Stimulated activated CD8-positive, alpha-beta memory T cell treated with anti-CD3 and anti-CD28 coated beads, Interleukin-7, amount 100 ng/mL, for 24 hours (primary cell): ENCODE measurements around the gene DOCK4.
"Not testable (repeated sequence)": the region's sequence is repeated elsewhere in the genome, so short reads cannot be mapped to it uniquely, and the experiment has no call there.

Source experiments
- DNase-seq: peaks from one replicate; pipeline ENCODE4 v3.0.0-alpha.2; 2020; ENCODE audit warnings: low read depth

The DOCK4 gene

GRCh38 chr7:112132051-112132694, 74.0 kb downstream of the DOCK4 start:
- no peak for DNase-seq

- no peak for DNase-seq
These were observed 75.3 kb downstream of the DOCK4 start for GRCh38 chr7:112130729-112131410.

GRCh38 chr7:112129655-112130323, 76.4 kb downstream of the DOCK4 start:
- DNase-seq: no peak

GRCh38 chr7:112128461-112129425, 77.5 kb downstream of the DOCK4 start:
- not testable (repeated sequence) for DNase-seq

GRCh38 chr7:112128041-112128440, 78.2 kb downstream of the DOCK4 start:
- not testable (repeated sequence) for DNase-seq

GRCh38 chr7:112125250-112125649, 80.9 kb downstream of the DOCK4 start:
- no peak for DNase-seq

- no peak for DNase-seq
These were observed 82.0 kb downstream of the DOCK4 start for GRCh38 chr7:112124061-112124766.

GRCh38 chr7:112122798-112123197, 83.4 kb downstream of the DOCK4 start:
- no peak for DNase-seq

- no peak for DNase-seq
These were observed 84.1 kb downstream of the DOCK4 start for GRCh38 chr7:112122144-112122543.

- DNase-seq: no peak
These were observed 84.9 kb downstream of the DOCK4 start for GRCh38 chr7:112121318-112121717.

- DNase-seq: no peak
These were observed 85.4 kb downstream of the DOCK4 start for GRCh38 chr7:112120696-112121217.

GRCh38 chr7:112118581-112119566, 87.3 kb downstream of the DOCK4 start:
- no peak for DNase-seq

- DNase-seq: no peak
These were observed 89.3 kb downstream of the DOCK4 start for GRCh38 chr7:112116894-112117293.

GRCh38 chr7:112116358-112116757, 89.8 kb downstream of the DOCK4 start:
- no peak for DNase-seq

- no peak for DNase-seq
These were observed 90.3 kb downstream of the DOCK4 start for GRCh38 chr7:112115880-112116279.

GRCh38 chr7:112113913-112114575, 92.2 kb downstream of the DOCK4 start:
- no peak for DNase-seq

- no peak for DNase-seq
These were observed 93.4 kb downstream of the DOCK4 start for GRCh38 chr7:112112822-112113255.

- no peak for DNase-seq
These were observed 95.5 kb downstream of the DOCK4 start for GRCh38 chr7:112110651-112111050.

- no peak for DNase-seq
These were observed 96.0 kb downstream of the DOCK4 start for GRCh38 chr7:112110175-112110574.
